Right lobe of liver (tissue), 4 donors: ENCODE results near the gene NUMB.

Source experiments
- POLR2A ChIP-seq: fragments of 450-650 bp; IDR thresholded peaks from one replicate; pipeline ENCODE4 v1.6.1; 2017; ENCODE audit warnings: antibody characterized with exemption, mild to moderate bottlenecking
- TF ChIP-seq, protein P1 (sequence below), 4 donors: fragments of 200-600 bp in 3 of 4; fragments of 450-650 bp in 1 of 4; IDR thresholded peaks; one replicate each; pipeline versions ENCODE4 v1.5.1 to v1.8.0; 2016 to 2022; ENCODE audit warnings: antibody characterized with exemption in 4 of 4, mild to moderate bottlenecking in 2 of 4
- donor health status: DM: no; HTN: no; CAD: no.
- donor health status: DM: no; HTN: no; CAD: no.
- donor health status: DM: no; HTN: yes; CAD: no.

DNA sequence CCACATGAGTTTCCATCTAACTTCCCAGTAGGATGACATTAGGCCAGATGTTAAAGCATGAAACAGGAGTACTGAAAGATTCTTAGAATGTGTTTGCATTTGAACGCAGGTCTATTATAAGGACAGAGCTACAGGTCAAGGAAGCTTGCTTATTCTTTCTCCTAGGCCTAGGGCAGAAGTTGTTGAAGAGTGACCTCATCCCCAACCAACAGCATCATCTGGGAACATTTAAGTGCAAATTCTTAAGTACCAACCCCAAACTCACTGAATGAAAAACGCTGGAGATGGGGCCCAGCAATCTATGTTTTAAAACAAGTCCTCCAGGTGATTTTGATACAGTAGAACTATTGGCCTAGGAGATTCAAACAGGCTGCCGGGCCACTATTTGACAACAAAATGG is 168.6 kb downstream of the NUMB start:
- TF ChIP-seq, protein P1, sequence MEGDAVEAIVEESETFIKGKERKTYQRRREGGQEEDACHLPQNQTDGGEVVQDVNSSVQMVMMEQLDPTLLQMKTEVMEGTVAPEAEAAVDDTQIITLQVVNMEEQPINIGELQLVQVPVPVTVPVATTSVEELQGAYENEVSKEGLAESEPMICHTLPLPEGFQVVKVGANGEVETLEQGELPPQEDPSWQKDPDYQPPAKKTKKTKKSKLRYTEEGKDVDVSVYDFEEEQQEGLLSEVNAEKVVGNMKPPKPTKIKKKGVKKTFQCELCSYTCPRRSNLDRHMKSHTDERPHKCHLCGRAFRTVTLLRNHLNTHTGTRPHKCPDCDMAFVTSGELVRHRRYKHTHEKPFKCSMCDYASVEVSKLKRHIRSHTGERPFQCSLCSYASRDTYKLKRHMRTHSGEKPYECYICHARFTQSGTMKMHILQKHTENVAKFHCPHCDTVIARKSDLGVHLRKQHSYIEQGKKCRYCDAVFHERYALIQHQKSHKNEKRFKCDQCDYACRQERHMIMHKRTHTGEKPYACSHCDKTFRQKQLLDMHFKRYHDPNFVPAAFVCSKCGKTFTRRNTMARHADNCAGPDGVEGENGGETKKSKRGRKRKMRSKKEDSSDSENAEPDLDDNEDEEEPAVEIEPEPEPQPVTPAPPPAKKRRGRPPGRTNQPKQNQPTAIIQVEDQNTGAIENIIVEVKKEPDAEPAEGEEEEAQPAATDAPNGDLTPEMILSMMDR (IDR thresholded peaks at IDR 0.05), result no peak
- no peak for TF ChIP-seq POLR2A
